Measurements from ENCODE around the gene KRTAP19-8. TPM values are rescaled to one million over a fixed set of nuclear protein-coding genes. Genes with fewer than 3 reads are reported as not detected.

KRTAP19-8 gene
- total and polyA plus RNA-seq, 4 donors = not detected

GRCh38 chr21:31064803-31065202 is 26.5 kb upstream of the KRTAP19-8 start:
- WGBS, 2 donors = 79 to 83% methylated on average over 3 of the region's 3 CpGs

GRCh38 chr21:31052489-31053142 is 14.3 kb upstream of the KRTAP19-8 start:
- no peak for ATAC-seq (ENCODE audit: insufficient read depth, low FRiP score)
- no peaks in the 10 kb centered on the region for H3K9me3 ChIP-seq (ENCODE audit: control insufficient read depth in 4 of 4, insufficient read depth in 3 of 4, low read length in 3 of 4)
- H3K36me3 ChIP-seq (ENCODE audit: control insufficient read depth in 4 of 4, insufficient read depth in 4 of 4, low read length in 4 of 4) = no peaks in the 10 kb centered on the region
- no peak for TF ChIP-seq CTCF (IDR thresholded peaks at IDR 0.05; ENCODE audit: control extremely low read depth, extremely low read depth)
- no peak overlapping the region for H3K27ac ChIP-seq (ENCODE audit: low read depth in 1 of 2, low read length in 1 of 2)
- no peak for DNase-seq
- H3K9ac ChIP-seq (ENCODE audit: insufficient read depth in 1 of 2, low read length in 2 of 2) = no peak overlapping the region
- H3K4me1 ChIP-seq (ENCODE audit: control insufficient read depth in 5 of 5, insufficient read depth in 5 of 5, low read length in 5 of 5) = no peaks in the 10 kb centered on the region
- no peaks in the 10 kb centered on the region for H3K27me3 ChIP-seq (ENCODE audit: control insufficient read depth in 3 of 3, insufficient read depth in 3 of 3, low read length in 2 of 3)
- no peak overlapping the region for H3K4me3 ChIP-seq
- WGBS, 2 donors = 83 to 84% methylated on average over 5 of the region's 5 CpGs

More at GRCh38 chr21:31064803-31065202, 26.5 kb upstream of the KRTAP19-8 start:
- no peaks in the 10 kb centered on the region for H3K36me3 ChIP-seq (ENCODE audit: control insufficient read depth in 4 of 4, insufficient read depth in 4 of 4, low read length in 4 of 4)
- no peak for ATAC-seq (ENCODE audit: insufficient read depth, low FRiP score)
- H3K27me3 ChIP-seq (ENCODE audit: control insufficient read depth in 3 of 3, insufficient read depth in 3 of 3, low read length in 2 of 3) = no peaks in the 10 kb centered on the region
- TF ChIP-seq CTCF (IDR thresholded peaks at IDR 0.05; ENCODE audit: control extremely low read depth, extremely low read depth) = no peak
- no peaks in the 10 kb centered on the region for H3K4me1 ChIP-seq (ENCODE audit: control insufficient read depth in 5 of 5, insufficient read depth in 5 of 5, low read length in 5 of 5)
- no peaks in the 10 kb centered on the region for H3K9me3 ChIP-seq (ENCODE audit: control insufficient read depth in 4 of 4, insufficient read depth in 3 of 4, low read length in 3 of 4)
- no peak overlapping the region for H3K27ac ChIP-seq (ENCODE audit: low read depth in 1 of 2, low read length in 1 of 2)
- H3K4me3 ChIP-seq = no peak overlapping the region
- no peak overlapping the region for H3K9ac ChIP-seq (ENCODE audit: insufficient read depth in 1 of 2, low read length in 2 of 2)
- no peak for DNase-seq

GRCh38 chr21:31050577-31051157 is 12.4 kb upstream of the KRTAP19-8 start:
- Histone ChIP-seq H3K4me3 (no peak overlapping the region), H3K9me3 (ENCODE audit: control insufficient read depth in 4 of 4, insufficient read depth in 3 of 4, low read length in 3 of 4) (no peaks in the 10 kb centered on the region), H3K27me3 (ENCODE audit: control insufficient read depth in 3 of 3, insufficient read depth in 3 of 3, low read length in 2 of 3) (no peaks in the 10 kb centered on the region), H3K27ac (ENCODE audit: low read depth in 1 of 2, low read length in 1 of 2) (no peak overlapping the region), H3K4me1 (ENCODE audit: control insufficient read depth in 5 of 5, insufficient read depth in 5 of 5, low read length in 5 of 5) (no peaks in the 10 kb centered on the region), H3K9ac (ENCODE audit: insufficient read depth in 1 of 2, low read length in 2 of 2) (no peak overlapping the region), H3K36me3 (ENCODE audit: control insufficient read depth in 4 of 4, insufficient read depth in 4 of 4, low read length in 4 of 4) (no peaks in the 10 kb centered on the region)
- DNase-seq = no peak
- 92 to 93% methylated on average over 3 of the region's 3 CpGs for WGBS, 2 donors
- no peak for ATAC-seq (ENCODE audit: insufficient read depth, low FRiP score)
- TF ChIP-seq CTCF (IDR thresholded peaks at IDR 0.05; ENCODE audit: control extremely low read depth, extremely low read depth) = no peak

Measured in lung (tissue), 12 donors.